Loucy (cell line): Measurements from ENCODE around the gene KBTBD8.

Experiments
- H2AFZ ChIP-seq: fragments of 200-600 bp; sonication (generic); 2 replicates; pipeline ENCODE4 v1.6.0; 2016; ENCODE audit warnings: antibody characterized with exemption, mild to moderate bottlenecking, low read length, moderate library complexity
- H3F3A ChIP-seq: fragments of 200-600 bp; 2 replicates; pipeline ENCODE4 v1.6.0; 2016; ENCODE audit warnings: antibody characterized with exemption, low read depth, mild to moderate bottlenecking
- H3K27me3 ChIP-seq: fragments of 200-600 bp; sonication (generic); 2 replicates; pipeline ENCODE4 v1.6.1; 2014; ENCODE audit warnings: low read length, mild to moderate bottlenecking; ENCODE audit not compliant: insufficient read depth, poor library complexity, severe bottlenecking
- H3K36me3 ChIP-seq: fragments of 200-600 bp; sonication (generic); 2 replicates; pipeline ENCODE4 v1.6.1; 2016; ENCODE audit warnings: low read length; ENCODE audit not compliant: insufficient read depth
- H3K4me1 ChIP-seq: fragments of 200-600 bp; sonication (generic); 2 replicates; pipeline ENCODE4 v1.5.1; 2014; ENCODE audit warnings: low read length, mild to moderate bottlenecking; ENCODE audit not compliant: insufficient read depth, poor library complexity, severe bottlenecking
- H3K4me2 ChIP-seq: fragments of 200-600 bp; sonication (generic); 2 replicates; pipeline ENCODE4 v1.6.0; 2014; ENCODE audit warnings: antibody characterized with exemption, low read length, low read depth, mild to moderate bottlenecking; ENCODE audit not compliant: poor library complexity, severe bottlenecking
- H3K4me3 ChIP-seq: fragments of 200-600 bp; sonication (generic); 2 replicates; pipeline ENCODE4 v1.5.1; 2014; ENCODE audit warnings: low read length, mild to moderate bottlenecking, mixed read lengths; ENCODE audit not compliant: poor library complexity, severe bottlenecking
- H3K79me2 ChIP-seq: fragments of 200-600 bp; sonication (generic); 2 replicates; pipeline ENCODE4 v1.6.1; 2014; ENCODE audit warnings: low read length; ENCODE audit not compliant: insufficient read depth
- H3K9ac ChIP-seq: fragments of 200-600 bp; sonication (generic); 2 replicates; pipeline ENCODE4 v1.6.0; 2014; ENCODE audit warnings: mild to moderate bottlenecking, low read depth, low read length, moderate library complexity; ENCODE audit not compliant: poor library complexity, severe bottlenecking
- H3K9me2 ChIP-seq: fragments of 200-600 bp; sonication (generic); replicated peaks from 2 replicates; pipeline ENCODE4 v1.6.1; 2016; ENCODE audit warnings: low read depth, low read length, mixed read lengths
- H3K9me3 ChIP-seq: fragments of 200-600 bp; sonication (generic); 2 replicates; pipeline ENCODE4 v1.6.1; 2014; ENCODE audit warnings: mild to moderate bottlenecking, antibody characterized with exemption, low read length, low read depth; ENCODE audit not compliant: insufficient read depth
- H4K20me1 ChIP-seq: fragments of 200-600 bp; sonication (generic); 2 replicates; pipeline ENCODE4 v1.6.0; 2014; ENCODE audit warnings: antibody characterized with exemption, low read length, mild to moderate bottlenecking; ENCODE audit not compliant: insufficient read depth, poor library complexity, severe bottlenecking
- EZH2phosphoT487 ChIP-seq: fragments of 200-600 bp; IDR thresholded peaks from 2 replicates; pipeline ENCODE4 v1.6.1; 2018; ENCODE audit warnings: antibody characterized with exemption, mild to moderate bottlenecking, moderate library complexity, borderline replicate concordance
- TF ChIP-seq, protein P1 (sequence below): fragments of 200-600 bp; sonication (generic); conservative IDR thresholded peaks from 2 replicates; pipeline ENCODE4 v1.5.1; 2014; ENCODE audit warnings: mild to moderate bottlenecking, antibody characterized with exemption, low read length

KBTBD8 gene

DNA sequence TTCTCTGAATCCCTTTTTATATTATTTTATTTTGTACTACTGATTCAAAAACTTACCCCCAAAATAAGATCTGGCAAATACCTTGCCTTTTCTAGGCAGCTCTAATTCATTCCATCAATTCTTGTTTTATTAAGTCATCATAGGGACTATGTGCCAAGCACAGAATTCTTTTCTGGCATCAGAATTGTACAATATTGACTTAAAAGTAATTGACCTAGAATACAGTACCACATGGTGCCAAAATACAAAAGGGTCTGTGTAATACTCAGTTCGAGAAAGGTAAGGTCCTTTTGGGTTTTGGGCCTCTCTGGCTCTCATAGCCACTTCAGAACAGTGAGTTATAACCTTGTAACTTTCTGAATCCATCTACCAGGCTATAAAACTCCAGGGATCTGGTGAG lies 46.2 kb downstream of the KBTBD8 start:
- no peak overlapping the region for H2AFZ ChIP-seq
- H3K79me2 ChIP-seq = no peaks in the 10 kb centered on the region
- no peaks in the 10 kb centered on the region for H3K27me3 ChIP-seq
- H3K36me3 ChIP-seq = no peaks in the 10 kb centered on the region
- TF ChIP-seq EZH2phosphoT487 = no peak
- TF ChIP-seq, protein P1, sequence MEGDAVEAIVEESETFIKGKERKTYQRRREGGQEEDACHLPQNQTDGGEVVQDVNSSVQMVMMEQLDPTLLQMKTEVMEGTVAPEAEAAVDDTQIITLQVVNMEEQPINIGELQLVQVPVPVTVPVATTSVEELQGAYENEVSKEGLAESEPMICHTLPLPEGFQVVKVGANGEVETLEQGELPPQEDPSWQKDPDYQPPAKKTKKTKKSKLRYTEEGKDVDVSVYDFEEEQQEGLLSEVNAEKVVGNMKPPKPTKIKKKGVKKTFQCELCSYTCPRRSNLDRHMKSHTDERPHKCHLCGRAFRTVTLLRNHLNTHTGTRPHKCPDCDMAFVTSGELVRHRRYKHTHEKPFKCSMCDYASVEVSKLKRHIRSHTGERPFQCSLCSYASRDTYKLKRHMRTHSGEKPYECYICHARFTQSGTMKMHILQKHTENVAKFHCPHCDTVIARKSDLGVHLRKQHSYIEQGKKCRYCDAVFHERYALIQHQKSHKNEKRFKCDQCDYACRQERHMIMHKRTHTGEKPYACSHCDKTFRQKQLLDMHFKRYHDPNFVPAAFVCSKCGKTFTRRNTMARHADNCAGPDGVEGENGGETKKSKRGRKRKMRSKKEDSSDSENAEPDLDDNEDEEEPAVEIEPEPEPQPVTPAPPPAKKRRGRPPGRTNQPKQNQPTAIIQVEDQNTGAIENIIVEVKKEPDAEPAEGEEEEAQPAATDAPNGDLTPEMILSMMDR = no peak
- no peaks in the 10 kb centered on the region for H4K20me1 ChIP-seq
- no peaks in the 10 kb centered on the region for H3K9me2 ChIP-seq
- no peak overlapping the region for H3K4me3 ChIP-seq
- no peaks in the 10 kb centered on the region for H3F3A ChIP-seq
- H3K4me2 ChIP-seq = no peak overlapping the region
- peaks cover 8% of the 10 kb centered on the region for H3K4me1 ChIP-seq
- H3K9me3 ChIP-seq = no peaks in the 10 kb centered on the region
- no peak overlapping the region for H3K9ac ChIP-seq

DNA sequence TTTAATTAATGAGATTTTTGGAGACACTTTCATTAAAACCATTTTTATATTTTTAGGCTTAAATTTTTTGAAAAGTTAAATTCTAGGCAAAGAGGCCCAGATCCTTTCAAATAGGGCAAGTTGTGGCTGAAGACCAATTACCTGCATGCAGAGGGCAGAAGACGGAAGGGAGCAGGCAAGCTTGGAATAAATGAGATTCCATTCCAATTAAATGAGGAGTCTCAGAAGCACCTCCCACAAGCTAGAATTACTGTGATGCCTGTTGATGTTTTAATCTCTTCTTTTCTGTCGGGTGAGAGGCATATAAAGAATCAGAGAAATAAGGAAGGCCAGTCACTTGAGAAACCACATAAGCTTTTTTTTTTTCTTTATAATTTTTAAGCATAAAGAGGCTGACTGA lies 46.8 kb downstream of the KBTBD8 start:
- no peak overlapping the region for H2AFZ ChIP-seq
- H3K4me3 ChIP-seq = no peak overlapping the region
- H3K9ac ChIP-seq = no peak overlapping the region
- H3K9me3 ChIP-seq = no peaks in the 10 kb centered on the region
- H3K79me2 ChIP-seq = no peaks in the 10 kb centered on the region
- no peaks in the 10 kb centered on the region for H3K36me3 ChIP-seq
- no peak for TF ChIP-seq EZH2phosphoT487
- TF ChIP-seq, protein P1 = no peak
- no peaks in the 10 kb centered on the region for H3F3A ChIP-seq
- no peaks in the 10 kb centered on the region for H4K20me1 ChIP-seq
- H3K9me2 ChIP-seq = no peaks in the 10 kb centered on the region
- no peaks in the 10 kb centered on the region for H3K27me3 ChIP-seq
- peaks cover 8% of the 10 kb centered on the region for H3K4me1 ChIP-seq
- no peak overlapping the region for H3K4me2 ChIP-seq

DNA sequence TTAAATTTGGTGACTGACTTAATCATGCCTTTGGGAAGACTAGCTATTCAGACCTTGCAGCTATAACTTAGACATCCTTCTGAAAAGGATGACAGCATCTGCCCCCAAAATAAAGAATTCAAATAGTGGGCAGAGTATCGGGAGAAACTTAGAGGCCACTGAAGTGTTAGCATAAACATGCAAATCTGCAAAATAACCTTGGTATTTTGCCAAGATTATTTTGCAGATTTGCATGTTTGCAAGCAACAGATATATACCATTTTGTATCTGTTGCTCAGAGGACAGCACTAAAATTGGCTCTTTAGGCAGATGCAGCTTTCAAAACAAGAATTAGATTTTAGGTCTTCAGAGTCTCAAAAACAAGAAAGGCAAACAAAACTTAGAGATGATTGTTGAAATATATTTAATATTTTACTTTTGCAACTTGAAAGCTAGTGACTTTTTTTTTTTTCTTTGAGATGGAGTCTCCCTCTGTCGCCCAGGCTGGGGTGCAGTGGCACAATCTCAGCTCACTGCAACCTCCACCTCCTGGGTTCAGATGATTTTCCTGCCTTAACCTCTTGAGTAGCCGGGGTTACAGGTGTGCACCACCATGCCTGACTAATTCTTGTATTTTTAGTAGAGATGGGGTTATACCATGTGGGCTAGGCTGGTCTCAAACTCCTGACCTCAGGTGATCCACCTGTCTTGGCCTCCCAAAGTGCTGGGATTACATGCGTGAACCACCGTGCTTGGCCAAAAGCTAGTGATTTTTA lies 47.8 kb downstream of the KBTBD8 start:
- Histone ChIP-seq H3K4me3 (no peak overlapping the region), H3K9me3 (no peaks in the 10 kb centered on the region), H4K20me1 (no peaks in the 10 kb centered on the region), H3K27me3 (no peaks in the 10 kb centered on the region), H3K79me2 (no peaks in the 10 kb centered on the region), H2AFZ (no peak overlapping the region), H3K4me2 (no peak overlapping the region), H3K9me2 (no peaks in the 10 kb centered on the region), H3F3A (no peaks in the 10 kb centered on the region), H3K9ac (no peak overlapping the region), H3K36me3 (no peaks in the 10 kb centered on the region), H3K4me1 (peaks cover 8% of the 10 kb centered on the region)
- TF ChIP-seq, protein P1 = no peak
- TF ChIP-seq EZH2phosphoT487 = no peak
